GM08714 (cell line): ENCODE measurements around the gene TTC16.

Source experiments
- H3K4me3 ChIP-seq: fragments of 200-500 bp; sonication (Bioruptor generic); 2 replicates; pipeline ENCODE4 v1.5.1; 2014; ENCODE audit warnings: mild to moderate bottlenecking, low read length, inconsistent platforms
- ZNF274 ChIP-seq: IDR thresholded peaks from 2 replicates; pipeline ENCODE4 v1.6.1; 2012; ENCODE audit warnings: mild to moderate bottlenecking, low read depth, low read length

TTC16 gene

DNA sequence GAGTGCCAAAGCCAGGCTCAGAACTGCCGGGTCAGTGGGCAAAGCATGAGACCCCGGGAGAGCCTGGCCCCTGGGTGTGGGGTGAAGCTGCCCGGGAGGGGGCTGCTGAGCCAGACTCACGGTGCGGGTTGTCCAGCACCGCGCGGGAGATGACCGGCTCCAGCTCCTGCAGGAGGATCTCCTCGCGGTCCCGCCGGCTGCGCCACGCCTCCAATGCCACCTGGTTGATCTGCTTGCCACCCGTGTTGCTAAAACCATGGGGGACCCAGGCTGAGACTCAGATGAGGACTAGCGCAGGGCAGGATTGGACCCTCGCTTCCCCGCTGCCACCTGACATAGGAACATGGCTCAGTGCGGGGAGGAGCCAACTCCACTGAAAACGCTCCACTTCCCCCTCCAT, 16.6 kb downstream of the TTC16 start:
- TF ChIP-seq ZNF274 = no peak
- H3K4me3 ChIP-seq = no peak overlapping the region

DNA sequence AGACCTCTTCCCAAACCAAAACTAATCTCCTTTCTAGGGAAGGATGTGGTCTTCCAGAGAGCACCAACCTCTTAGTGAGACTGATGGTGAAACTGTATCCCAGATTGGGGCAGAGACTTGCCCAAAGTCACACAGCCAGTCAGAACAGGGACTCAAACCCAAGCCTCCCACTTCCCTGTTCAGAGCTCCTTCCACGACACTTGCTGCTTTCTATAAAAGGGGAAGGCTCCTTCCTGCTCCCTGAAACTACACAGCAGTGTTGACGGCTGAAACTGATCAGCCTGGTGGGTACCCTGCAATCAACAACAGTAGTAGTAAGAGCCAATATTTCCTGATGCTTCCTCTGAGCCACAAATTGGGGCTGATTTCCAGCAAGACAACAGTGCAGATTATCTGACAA, 17.7 kb downstream of the TTC16 start:
- TF ChIP-seq ZNF274 = no peak
- no peak overlapping the region for H3K4me3 ChIP-seq

DNA sequence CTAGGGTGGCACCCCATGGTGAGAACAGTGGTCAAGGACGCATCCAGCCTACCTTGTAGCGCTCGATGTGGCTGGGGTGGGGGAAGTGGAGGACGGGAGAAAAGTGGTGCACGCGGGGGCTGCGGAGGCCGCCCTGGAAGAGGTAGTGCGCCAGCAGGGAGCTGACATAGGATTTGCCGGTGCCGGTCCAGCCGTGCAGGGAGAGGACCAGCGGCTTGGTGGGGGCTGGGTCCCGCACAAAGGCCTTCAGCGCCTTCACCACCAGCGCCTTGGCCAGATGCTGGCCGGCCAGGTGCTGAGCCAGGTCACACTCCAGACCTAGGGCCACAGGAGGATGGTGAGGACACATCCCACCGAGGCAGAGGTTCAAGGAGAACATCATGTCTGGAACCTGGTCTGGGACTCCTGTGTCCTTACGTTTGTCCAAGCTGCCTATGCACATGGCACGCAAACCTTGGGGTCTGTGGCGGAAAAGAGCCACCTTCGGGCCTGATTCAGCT, 18.4 kb downstream of the TTC16 start:
- H3K4me3 ChIP-seq = peak overlapping the region; percentile 85; the same call in 1 of the 2 replicates
- TF ChIP-seq ZNF274 = no peak

DNA sequence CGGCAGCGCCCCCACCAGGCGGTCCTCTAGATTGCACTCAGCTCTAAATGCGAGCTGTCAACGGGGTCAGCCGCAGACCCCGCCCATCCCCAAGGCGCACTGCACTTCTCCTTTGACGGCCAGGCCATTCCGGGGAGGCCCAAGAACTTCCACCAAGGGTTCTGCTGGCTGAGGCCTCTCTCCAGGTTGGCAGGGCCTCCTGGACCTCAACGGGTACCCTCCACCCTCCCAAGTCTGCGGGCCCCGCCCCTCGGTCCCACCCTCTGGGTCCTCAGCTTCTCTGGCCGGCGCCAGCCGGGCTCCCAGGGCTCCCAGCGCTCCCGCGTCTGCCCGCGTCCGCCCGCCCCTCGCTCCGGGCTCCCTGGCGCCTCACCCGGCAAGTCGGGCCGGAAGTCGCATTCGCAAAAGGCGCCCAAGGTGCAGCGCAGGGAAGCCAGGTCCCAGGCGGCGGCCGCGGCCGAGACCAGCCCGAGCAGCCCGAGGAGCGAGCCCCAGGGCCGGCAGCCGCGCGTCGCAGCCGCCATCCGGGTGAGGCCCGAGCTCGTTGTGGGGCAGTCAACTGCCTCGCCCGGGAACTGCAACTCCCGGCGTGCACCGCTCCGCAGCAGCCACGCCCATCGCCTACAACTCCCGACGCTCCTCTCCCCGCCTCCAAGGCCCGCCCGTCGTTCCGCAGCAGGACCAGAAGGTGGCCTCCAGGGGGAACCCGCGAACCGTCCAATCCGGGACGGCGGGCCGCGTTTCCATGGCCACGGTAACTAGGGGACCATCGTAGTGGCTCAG, 19.1 kb downstream of the TTC16 start, which contains the start of gene TOR2A:
Gene TOR2A (minus strand): TSS at position 548 of the 783 bp plus-strand sequence. CDS start 24 bp downstream, at position 524.
- H3K4me3 ChIP-seq = peak within 1 kb of the TSS; percentile 85
- no peak for TF ChIP-seq ZNF274

DNA sequence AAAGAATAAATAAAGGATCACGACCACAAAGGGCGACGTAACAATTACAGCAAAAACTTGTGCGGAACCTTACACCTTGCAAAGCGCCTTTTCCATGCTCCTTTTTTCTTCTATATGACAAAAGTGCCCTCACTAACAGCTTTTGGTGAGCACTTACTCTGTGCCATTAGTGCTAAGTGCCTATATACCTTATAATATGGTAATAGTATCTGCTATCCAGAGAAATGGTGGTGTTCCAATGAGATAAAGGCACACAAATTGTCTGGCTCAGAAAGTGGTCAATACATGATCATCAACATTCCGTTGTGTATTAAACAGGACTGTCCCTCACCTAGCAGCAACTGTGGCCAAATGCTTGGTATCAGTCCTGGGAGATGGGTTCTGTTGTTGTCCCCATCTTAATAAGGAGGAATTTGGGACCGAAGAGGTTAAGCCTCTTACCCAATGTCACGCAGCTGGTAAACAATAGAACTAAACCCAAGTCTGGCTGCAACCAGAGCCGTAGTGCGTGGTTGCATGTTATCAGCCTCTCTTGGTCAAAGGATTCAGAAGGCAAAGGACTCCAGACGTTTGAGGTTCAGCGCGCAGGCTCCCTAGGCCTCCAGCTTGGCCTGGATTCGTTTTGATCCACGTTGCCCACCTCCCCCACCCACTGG, 19.8 kb downstream of the TTC16 start:
- H3K4me3 ChIP-seq = no peak overlapping the region
- TF ChIP-seq ZNF274 = no peak

DNA sequence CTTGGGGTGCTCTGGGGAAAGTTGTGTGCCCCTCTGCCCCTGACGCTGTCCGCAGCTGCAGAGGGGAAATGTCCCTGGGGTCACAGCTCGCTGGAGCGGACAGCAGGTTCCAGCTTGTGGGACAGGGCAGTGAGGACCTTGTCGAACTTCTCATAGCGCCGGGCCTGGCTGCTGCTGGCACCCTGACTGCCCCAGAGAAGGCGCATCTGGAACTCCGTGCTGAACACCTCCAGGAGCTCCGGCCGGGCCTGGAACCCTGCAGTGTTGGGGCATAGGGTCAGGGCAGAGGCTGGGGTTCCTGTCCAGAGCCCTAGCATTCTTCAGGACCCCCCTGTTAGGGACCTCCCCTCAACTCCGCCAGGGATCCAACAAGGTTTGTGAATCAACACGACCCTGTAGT, 22.8 kb downstream of the TTC16 start:
- no peak for TF ChIP-seq ZNF274
- H3K4me3 ChIP-seq = no peak overlapping the region

DNA sequence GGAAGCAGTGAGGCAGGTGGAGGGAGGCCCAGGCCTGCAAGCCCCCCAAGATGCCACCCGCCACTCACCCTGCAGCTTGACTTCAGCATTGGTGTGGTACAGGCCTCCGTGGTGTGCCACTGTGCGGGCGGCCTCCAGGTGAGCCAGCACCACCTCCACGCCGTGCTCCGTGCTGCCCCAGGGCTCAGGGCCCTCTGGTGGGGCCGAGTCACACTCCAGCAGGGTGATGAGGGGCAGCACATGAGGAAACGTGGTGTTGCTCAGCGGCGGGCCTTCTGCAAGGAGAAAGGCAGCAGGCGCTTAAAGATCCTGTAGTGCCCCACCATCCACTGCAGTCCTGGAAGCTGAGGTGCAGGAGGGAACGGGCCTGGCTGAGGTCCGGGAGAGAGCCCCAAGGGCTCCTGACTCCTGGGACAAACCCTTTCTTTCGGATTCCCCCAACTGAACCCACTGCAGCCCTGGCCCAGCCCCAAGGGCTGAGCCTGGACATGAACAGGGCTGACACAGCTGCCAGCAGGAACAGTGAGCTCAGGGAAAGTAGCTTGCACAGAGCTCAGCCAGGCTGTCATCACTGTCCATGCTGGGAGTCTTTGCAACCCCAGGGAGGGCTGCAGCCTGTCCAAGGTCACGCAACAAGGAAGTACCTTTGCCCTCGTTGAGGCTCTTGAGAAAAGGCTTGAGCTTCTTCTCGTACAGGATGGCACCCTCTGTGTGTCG, 23.9 kb downstream of the TTC16 start:
- no peak overlapping the region for H3K4me3 ChIP-seq
- no peak for TF ChIP-seq ZNF274

DNA sequence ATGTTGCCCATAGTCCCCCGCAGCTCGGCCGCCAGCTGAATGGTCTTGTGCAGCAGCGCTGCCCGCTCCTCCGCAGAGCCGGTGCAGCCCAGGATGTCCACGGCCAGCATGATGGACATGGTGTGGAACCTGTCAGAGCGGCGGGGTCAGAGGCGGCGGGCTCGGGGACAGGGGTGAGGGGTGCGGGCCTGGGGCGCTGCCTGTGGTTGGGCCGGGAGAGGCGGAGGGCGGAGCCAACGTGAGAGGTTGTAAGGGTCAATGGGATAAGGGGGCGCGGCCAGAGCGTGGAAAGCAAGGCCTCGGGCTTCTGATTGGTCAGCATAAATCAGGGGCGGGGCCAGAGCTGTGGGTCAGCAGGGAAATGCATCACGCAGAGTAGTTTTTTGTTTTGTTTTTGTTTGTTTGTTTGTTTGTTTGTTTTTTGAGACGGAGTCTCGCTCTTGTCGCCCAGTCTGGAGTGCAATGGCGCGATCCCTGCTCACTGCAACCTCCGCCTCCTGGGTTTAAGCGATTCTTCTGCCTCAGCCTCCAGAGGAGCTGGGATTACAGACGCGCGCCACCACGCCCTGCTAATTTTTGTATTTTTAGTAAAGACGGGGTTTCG, 26.1 kb downstream of the TTC16 start:
- TF ChIP-seq ZNF274 = no peak
- H3K4me3 ChIP-seq = no peak overlapping the region

DNA sequence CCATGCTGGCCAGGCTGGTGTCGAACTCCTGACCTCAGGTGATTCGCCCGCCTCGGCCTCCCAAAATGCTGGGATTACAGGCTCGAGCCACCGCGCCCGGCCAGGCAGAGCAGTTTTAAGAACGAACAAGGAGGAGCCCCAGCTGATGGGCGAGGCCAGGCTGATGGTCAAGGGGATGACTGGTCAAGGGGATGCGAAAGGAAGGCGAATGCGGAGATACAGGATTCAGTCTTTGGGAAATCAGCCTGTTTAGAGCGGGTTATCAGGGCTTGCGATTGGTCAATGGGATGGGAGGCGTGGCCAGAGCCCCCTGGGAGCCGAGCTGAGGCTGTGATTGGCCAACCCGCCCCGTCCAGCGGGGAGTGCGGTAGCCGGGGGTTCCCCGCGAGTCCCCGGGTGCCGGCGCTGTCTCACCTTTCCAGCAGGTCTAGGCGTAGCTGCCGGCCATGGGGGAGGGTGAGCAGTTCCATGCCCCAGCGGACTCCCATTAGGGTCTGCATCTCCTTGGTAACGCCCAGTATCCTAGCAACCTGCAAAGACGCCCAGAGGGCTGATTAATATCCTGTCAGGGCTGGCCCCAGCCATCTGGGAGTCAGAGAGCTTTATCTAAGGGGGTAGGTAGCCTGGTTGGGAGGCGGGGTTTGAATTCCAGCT, 26.7 kb downstream of the TTC16 start:
- TF ChIP-seq ZNF274 = no peak
- no peak overlapping the region for H3K4me3 ChIP-seq

DNA sequence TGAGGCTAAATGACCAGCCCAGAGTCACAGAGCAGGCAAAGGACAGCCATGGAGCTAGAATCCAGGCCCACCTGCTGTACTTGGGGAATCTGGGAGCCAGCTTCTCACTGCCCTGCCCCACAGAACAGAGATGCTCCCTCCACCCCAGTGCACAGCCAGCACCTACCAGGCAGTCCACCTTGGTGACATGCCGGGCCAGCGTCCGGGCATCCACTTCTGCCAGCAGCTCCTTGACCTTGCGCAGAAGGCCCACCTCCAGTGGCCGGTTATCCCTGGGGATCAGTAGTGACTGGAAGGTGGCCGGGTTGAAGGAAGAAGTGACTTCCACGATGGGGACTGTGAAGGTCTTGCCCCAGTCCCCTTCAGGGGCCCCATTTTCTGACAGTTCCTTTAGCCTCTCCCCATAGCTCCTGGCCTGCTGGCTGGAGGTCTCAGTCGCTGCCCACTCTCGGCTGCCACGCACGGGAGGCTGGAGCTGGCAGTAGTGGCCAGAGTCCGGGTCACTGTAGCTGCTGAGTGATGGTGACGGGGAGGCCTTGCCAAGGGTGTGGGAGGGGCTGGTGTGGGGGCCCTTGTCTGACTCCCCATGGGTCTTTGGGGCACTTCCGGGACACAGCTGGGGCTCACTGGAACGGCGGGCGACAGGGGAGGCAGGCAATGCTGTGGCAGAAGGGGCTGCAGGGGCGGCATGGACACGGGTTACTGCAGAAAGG, 28.7 kb downstream of the TTC16 start:
- no peak for TF ChIP-seq ZNF274
- no peak overlapping the region for H3K4me3 ChIP-seq

DNA sequence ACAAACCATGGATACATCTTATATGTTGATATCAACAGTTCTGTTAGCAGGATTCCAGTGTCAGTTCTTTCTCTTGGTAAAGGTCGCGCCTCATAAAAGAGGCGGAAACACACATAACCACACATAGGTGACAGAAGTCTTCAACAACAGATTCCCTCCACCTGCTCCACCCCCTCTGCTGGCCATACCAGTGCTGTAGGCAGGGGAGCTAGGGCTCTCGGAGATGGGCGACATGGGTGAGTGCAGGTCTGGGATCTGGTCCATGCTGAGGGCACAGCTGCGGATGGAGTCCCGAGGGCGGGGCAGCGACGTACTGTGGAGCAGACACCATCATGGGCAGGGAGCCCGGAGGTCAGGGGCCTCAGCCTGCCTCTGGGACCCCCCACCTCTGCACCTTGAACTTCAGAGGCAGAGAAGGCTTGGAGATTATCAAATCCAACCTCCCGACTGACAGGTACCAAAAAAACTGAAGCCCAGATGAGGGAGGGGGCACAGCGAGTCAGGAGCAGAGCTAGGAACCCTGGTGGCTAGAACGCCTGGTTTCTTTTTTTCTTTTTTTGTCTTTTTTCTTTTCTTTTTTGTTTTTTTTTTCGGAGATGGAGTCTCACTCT, 31.2 kb downstream of the TTC16 start:
- no peak overlapping the region for H3K4me3 ChIP-seq
- TF ChIP-seq ZNF274 = no peak

DNA sequence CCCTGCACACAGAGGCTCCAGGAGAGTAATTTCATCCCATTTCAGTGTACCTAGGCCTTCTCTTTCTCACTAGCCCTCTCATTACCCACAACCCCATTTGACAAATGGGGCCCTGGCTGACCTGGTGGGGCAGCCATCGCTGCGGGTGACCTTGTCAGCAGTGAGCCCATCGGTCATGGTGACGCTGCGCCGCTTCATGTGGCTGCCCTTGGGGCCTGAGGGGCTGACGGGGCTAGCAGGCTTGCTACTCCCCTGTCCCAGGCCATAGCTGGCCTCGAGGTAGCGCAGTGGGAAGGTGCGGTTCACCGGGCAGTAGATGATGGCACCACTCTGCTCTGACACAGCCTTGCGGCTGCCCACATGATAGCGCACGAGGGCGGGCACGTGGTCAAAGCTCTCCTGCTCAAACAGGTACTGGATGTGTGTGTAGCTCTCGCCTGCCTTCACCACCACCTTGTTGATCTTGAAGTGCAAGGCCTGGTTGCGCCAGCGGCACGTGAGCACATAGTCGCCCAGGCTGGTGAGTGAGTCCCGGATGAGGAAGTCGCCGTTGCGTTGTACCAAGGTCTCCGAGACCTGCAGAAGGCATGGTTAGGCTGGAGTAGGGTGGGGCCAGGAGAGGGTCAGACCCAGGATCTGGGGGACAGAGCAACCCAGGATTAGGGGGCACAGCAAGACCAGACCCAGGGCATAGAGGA, 33.4 kb downstream of the TTC16 start:
- TF ChIP-seq ZNF274 = no peak
- H3K4me3 ChIP-seq = no peak overlapping the region
